H1 (cell line): ENCODE measurements around the gene ZNF615. TPM values are rescaled to one million over a fixed set of nuclear protein-coding genes. Genes with fewer than 3 reads are reported as not detected.
A peak's percentile ranks its signal among the peaks of the same experiment; 100 is the strongest.

Experiments used
- ASH2L ChIP-seq: fragments of 200-600, 300-600 bp; sonication (generic); IDR thresholded peaks from one replicate; pipeline ENCODE4 v1.7.1; 2017; ENCODE audit warnings: low read length
- CBX5 ChIP-seq: fragments of 300-800, 300-1000 bp; sonication (generic); IDR thresholded peaks from 2 replicates; pipeline ENCODE4 v1.7.1; 2016; ENCODE audit warnings: antibody characterized with exemption, low read length, low read depth
- JUN ChIP-seq: IDR thresholded peaks from 2 replicates; pipeline ENCODE4 v1.6.1; 2011; ENCODE audit warnings: low read depth, mild to moderate bottlenecking, improper control_type of control experiment, low read length
- POLR2AphosphoS5 ChIP-seq: IDR thresholded peaks from 2 replicates; pipeline ENCODE4 v1.6.1; 2011; ENCODE audit warnings: low read depth, low read length
- POU5F1 ChIP-seq: IDR thresholded peaks from 2 replicates; pipeline ENCODE4 v1.6.1; 2011; ENCODE audit warnings: low read depth, mild to moderate bottlenecking, low read length, moderate library complexity
- RNF2 ChIP-seq: fragments of 200-900, 300-1000 bp; sonication (generic); IDR thresholded peaks from 2 replicates; pipeline ENCODE4 v1.7.1; 2016; ENCODE audit warnings: borderline replicate concordance, low read depth, mild to moderate bottlenecking, antibody characterized with exemption, low read length; ENCODE audit not compliant: poor library complexity, severe bottlenecking; ENCODE audit errors: missing control alignments
- SIN3A ChIP-seq, 2 experiments: IDR thresholded peaks in 1 of 2; conservative IDR thresholded peaks in 1 of 2; 2 replicates each; pipeline ENCODE4 v1.6.1; 2011 to 2012; ENCODE audit warnings: low read length in 2 of 2, improper control_type of control experiment in 1 of 2, low read depth in 1 of 2, mild to moderate bottlenecking in 1 of 2
- SP2 ChIP-seq: IDR thresholded peaks from 2 replicates; pipeline ENCODE4 v1.6.1; 2012; ENCODE audit warnings: mild to moderate bottlenecking, low read length, inconsistent platforms
- TAF1 ChIP-seq: IDR thresholded peaks from 2 replicates; pipeline ENCODE4 v1.6.1; 2011; ENCODE audit warnings: mild to moderate bottlenecking, low read depth, low read length
- polyA plus RNA-seq, 7 experiments: library from polyadenylated mRNA; depleted of rRNA in 3 of 7; stranded (reverse) in 5 of 7; unstranded in 2 of 7; fragments of >200 nt in 5 of 7; fragments of 200-250 nt in 2 of 7; gene quantifications; 1 replicate in 5 of 7; 2 replicates in 1 of 7; 4 replicates in 1 of 7; pipeline versions ENCODE4 v1.2.1 to v1.2.3, GENCODE V29; 2011 to 2013; ENCODE audit warnings: missing spikeins in 2 of 7, mixed read lengths in 2 of 7
- total RNA-seq: library from RNA; stranded (reverse); fragmentation: NEBNext Ultra II Directional; extraction: Animal tissue kit (Norgen Biotek cat#: 25700); gene quantifications from 2 replicates; pipeline ENCODE4 v1.2.1, GENCODE V29; 2021
- TF ChIP-seq, protein P1 (sequence below): fragments of 300-600 bp; sonication (generic); IDR thresholded peaks from 2 replicates; pipeline ENCODE4 v1.7.1; 2012; ENCODE audit warnings: low read length, moderate library complexity, mild to moderate bottlenecking, inconsistent platforms; ENCODE audit not compliant: insufficient replicate concordance

Gene ZNF615
- total and polyA plus RNA-seq, 2 of the 8 experiments (the other 6 are each of a cell fraction or from before 2014, with no cell fraction given): 2.8 to 7.5 TPM

DNA sequence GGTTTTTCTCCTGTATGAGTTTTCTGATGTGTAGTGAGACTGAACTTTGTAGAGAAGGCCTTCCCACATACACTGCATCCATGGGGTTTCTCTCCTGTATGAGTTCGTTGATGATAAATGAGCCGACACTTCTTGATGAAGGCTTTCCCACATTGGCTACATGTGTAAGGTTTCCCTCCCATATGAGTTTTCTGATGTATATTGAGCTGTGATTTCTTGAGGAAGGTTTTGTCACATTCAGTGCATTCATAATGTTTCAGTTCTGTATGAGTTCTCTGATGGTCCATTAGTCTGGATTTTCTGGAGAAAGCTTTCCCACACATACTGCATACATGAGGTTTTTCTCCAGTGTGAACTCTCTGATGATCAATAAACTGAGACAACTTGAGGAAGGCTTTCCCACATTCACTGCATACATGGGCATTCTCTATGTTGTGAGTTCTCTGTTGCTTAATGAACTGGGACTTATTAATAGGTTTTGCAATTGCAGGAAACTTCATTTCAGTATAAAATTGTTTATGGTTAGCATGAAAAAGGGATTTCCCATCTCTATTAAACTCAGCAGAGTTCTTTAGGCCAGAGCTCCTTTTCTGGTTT, 13.9 kb downstream of the ZNF615 start (continued):
- TF ChIP-seq, protein P1, sequence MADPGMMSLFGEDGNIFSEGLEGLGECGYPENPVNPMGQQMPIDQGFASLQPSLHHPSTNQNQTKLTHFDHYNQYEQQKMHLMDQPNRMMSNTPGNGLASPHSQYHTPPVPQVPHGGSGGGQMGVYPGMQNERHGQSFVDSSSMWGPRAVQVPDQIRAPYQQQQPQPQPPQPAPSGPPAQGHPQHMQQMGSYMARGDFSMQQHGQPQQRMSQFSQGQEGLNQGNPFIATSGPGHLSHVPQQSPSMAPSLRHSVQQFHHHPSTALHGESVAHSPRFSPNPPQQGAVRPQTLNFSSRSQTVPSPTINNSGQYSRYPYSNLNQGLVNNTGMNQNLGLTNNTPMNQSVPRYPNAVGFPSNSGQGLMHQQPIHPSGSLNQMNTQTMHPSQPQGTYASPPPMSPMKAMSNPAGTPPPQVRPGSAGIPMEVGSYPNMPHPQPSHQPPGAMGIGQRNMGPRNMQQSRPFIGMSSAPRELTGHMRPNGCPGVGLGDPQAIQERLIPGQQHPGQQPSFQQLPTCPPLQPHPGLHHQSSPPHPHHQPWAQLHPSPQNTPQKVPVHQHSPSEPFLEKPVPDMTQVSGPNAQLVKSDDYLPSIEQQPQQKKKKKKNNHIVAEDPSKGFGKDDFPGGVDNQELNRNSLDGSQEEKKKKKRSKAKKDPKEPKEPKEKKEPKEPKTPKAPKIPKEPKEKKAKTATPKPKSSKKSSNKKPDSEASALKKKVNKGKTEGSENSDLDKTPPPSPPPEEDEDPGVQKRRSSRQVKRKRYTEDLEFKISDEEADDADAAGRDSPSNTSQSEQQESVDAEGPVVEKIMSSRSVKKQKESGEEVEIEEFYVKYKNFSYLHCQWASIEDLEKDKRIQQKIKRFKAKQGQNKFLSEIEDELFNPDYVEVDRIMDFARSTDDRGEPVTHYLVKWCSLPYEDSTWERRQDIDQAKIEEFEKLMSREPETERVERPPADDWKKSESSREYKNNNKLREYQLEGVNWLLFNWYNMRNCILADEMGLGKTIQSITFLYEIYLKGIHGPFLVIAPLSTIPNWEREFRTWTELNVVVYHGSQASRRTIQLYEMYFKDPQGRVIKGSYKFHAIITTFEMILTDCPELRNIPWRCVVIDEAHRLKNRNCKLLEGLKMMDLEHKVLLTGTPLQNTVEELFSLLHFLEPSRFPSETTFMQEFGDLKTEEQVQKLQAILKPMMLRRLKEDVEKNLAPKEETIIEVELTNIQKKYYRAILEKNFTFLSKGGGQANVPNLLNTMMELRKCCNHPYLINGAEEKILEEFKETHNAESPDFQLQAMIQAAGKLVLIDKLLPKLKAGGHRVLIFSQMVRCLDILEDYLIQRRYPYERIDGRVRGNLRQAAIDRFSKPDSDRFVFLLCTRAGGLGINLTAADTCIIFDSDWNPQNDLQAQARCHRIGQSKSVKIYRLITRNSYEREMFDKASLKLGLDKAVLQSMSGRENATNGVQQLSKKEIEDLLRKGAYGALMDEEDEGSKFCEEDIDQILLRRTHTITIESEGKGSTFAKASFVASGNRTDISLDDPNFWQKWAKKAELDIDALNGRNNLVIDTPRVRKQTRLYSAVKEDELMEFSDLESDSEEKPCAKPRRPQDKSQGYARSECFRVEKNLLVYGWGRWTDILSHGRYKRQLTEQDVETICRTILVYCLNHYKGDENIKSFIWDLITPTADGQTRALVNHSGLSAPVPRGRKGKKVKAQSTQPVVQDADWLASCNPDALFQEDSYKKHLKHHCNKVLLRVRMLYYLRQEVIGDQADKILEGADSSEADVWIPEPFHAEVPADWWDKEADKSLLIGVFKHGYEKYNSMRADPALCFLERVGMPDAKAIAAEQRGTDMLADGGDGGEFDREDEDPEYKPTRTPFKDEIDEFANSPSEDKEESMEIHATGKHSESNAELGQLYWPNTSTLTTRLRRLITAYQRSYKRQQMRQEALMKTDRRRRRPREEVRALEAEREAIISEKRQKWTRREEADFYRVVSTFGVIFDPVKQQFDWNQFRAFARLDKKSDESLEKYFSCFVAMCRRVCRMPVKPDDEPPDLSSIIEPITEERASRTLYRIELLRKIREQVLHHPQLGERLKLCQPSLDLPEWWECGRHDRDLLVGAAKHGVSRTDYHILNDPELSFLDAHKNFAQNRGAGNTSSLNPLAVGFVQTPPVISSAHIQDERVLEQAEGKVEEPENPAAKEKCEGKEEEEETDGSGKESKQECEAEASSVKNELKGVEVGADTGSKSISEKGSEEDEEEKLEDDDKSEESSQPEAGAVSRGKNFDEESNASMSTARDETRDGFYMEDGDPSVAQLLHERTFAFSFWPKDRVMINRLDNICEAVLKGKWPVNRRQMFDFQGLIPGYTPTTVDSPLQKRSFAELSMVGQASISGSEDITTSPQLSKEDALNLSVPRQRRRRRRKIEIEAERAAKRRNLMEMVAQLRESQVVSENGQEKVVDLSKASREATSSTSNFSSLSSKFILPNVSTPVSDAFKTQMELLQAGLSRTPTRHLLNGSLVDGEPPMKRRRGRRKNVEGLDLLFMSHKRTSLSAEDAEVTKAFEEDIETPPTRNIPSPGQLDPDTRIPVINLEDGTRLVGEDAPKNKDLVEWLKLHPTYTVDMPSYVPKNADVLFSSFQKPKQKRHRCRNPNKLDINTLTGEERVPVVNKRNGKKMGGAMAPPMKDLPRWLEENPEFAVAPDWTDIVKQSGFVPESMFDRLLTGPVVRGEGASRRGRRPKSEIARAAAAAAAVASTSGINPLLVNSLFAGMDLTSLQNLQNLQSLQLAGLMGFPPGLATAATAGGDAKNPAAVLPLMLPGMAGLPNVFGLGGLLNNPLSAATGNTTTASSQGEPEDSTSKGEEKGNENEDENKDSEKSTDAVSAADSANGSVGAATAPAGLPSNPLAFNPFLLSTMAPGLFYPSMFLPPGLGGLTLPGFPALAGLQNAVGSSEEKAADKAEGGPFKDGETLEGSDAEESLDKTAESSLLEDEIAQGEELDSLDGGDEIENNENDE: no peak
- no peak for TF ChIP-seq JUN
- no peak for TF ChIP-seq SP2
- TF ChIP-seq TAF1: no peak
- no peak for TF ChIP-seq SIN3A (conservative IDR thresholded peaks at IDR 0.05 in 1 of 2, IDR thresholded peaks at IDR 0.05 in 1 of 2; ENCODE audit: low read depth in 1 of 2, low read length in 2 of 2)
- TF ChIP-seq CBX5: peak; percentile 91; the same call in 1 of the 2 replicates
- no peak for TF ChIP-seq POU5F1
- TF ChIP-seq POLR2AphosphoS5: no peak
- no peak for TF ChIP-seq ASH2L
- no peak for TF ChIP-seq RNF2
